ENCODE data around the gene HPGDS. TPM values are rescaled to one million over a fixed set of nuclear protein-coding genes. Genes with fewer than 3 reads are reported as not detected.

HPGDS gene
- polyA plus RNA-seq, 1 donor (not counting 4 experiments of a cell fraction or from before 2014, with no cell fraction given) = not detected

DNA sequence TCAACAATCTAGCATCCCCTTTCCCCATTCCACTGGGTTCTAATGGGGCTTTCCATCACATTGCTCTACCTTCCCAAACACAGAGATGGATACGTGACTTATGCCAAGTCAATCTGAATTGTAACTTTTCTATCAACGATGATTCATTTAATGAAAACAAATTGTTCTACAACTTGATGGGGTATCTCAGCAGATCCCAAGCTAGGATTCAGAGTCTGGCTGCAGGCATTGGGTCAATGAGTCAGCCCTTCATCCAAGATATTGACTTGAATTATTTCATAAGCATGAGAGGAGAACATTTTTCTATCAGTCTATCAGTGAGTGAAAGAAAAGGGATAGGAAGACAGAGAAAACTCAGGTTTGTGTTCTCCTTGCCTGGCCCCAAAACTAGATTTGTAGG, 15.0 kb upstream of the HPGDS start:
- H3K79me2 ChIP-seq (ENCODE audit: control insufficient read depth, insufficient read depth, low read length) = no peaks in the 10 kb centered on the region
- no peak overlapping the region for H3K4me3 ChIP-seq (ENCODE audit: control insufficient read depth in 2 of 3, extremely low read depth in 1 of 3, insufficient read depth in 2 of 3, low read depth in 1 of 3, low read length in 3 of 3)
- no peaks in the 10 kb centered on the region for H3K36me3 ChIP-seq (ENCODE audit: control insufficient read depth in 2 of 2, extremely low read depth in 1 of 2, insufficient read depth in 2 of 2, low read length in 2 of 2)
- no peaks in the 10 kb centered on the region for H3K9me3 ChIP-seq (ENCODE audit: control insufficient read depth, low read depth, low read length)
- H2AFZ ChIP-seq (ENCODE audit: control insufficient read depth, low read length) = no peak overlapping the region
- no peaks in the 10 kb centered on the region for H3K9me1 ChIP-seq (ENCODE audit: control insufficient read depth, extremely low read depth, insufficient read depth, low read length)
- DNase-seq (ENCODE audit: low read depth, low spot score) = no peak
- H3K27me3 ChIP-seq (ENCODE audit: control insufficient read depth, extremely low read depth, insufficient read depth, low read length) = no peaks in the 10 kb centered on the region
- dilution Hi-C loops (cut with MboI; ENCODE audit: extremely low pct_ligation_motif_present, low sequenced_read_pairs) = no loop called here
- no peaks in the 10 kb centered on the region for H3K4me1 ChIP-seq (ENCODE audit: control insufficient read depth, extremely low read depth, insufficient read depth, low read length)
- H4K20me1 ChIP-seq (ENCODE audit: control insufficient read depth, extremely low read depth, insufficient read depth, low read length) = no peaks in the 10 kb centered on the region
- no peak overlapping the region for H3K9ac ChIP-seq (ENCODE audit: control insufficient read depth, extremely low read depth, insufficient read depth, low read length)
- TF ChIP-seq CTCF (optimal IDR thresholded peaks at IDR 0.05 in 1 of 3, IDR thresholded peaks at IDR 0.05 in 1 of 3, conservative IDR thresholded peaks at IDR 0.05 in 1 of 3; ENCODE audit: extremely low read depth in 1 of 3, insufficient read depth in 2 of 3, low read length in 3 of 3) (no peak), EZH2 (IDR thresholded peaks at IDR 0.05; ENCODE audit: low read length) (no peak)
- H3K4me2 ChIP-seq (ENCODE audit: control insufficient read depth, extremely low read depth, insufficient read depth, low read depth, low read length) = no peak overlapping the region
- FAIRE-seq = no peak
- H3K27ac ChIP-seq (ENCODE audit: control insufficient read depth, insufficient read depth, low read length) = no peak overlapping the region

DNA sequence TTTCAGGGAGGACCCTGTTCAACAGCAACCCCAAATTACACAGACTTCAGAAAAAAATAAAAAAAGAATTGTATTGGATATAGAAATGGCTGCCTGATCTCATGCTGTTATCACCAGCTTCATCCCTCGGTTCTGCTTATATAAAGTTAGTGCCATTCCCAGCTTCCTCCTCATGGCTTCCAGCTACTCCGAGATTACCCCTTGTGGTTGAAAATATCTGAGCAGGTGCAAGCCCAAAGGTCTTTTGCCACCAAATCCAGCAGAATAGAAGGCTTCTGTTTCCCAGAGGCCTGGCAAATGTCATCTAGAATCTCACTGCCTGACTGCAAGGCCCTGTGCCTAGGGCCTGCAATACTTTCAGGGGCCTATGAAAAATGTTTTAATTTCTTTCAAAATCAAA, 13.8 kb upstream of the HPGDS start:
- TF ChIP-seq CTCF (optimal IDR thresholded peaks at IDR 0.05 in 1 of 3, IDR thresholded peaks at IDR 0.05 in 1 of 3, conservative IDR thresholded peaks at IDR 0.05 in 1 of 3; ENCODE audit: extremely low read depth in 1 of 3, insufficient read depth in 2 of 3, low read length in 3 of 3) (no peak), EZH2 (IDR thresholded peaks at IDR 0.05; ENCODE audit: low read length) (no peak)
- H3K9me3 ChIP-seq (ENCODE audit: control insufficient read depth, low read depth, low read length) = no peaks in the 10 kb centered on the region
- H3K4me3 ChIP-seq (ENCODE audit: control insufficient read depth in 2 of 3, extremely low read depth in 1 of 3, insufficient read depth in 2 of 3, low read depth in 1 of 3, low read length in 3 of 3) = no peak overlapping the region
- H3K4me2 ChIP-seq (ENCODE audit: control insufficient read depth, extremely low read depth, insufficient read depth, low read depth, low read length) = no peak overlapping the region
- no peaks in the 10 kb centered on the region for H3K79me2 ChIP-seq (ENCODE audit: control insufficient read depth, insufficient read depth, low read length)
- H3K9me1 ChIP-seq (ENCODE audit: control insufficient read depth, extremely low read depth, insufficient read depth, low read length) = no peaks in the 10 kb centered on the region
- H3K4me1 ChIP-seq (ENCODE audit: control insufficient read depth, extremely low read depth, insufficient read depth, low read length) = no peaks in the 10 kb centered on the region
- no peak for FAIRE-seq
- no peaks in the 10 kb centered on the region for H3K36me3 ChIP-seq (ENCODE audit: control insufficient read depth in 2 of 2, extremely low read depth in 1 of 2, insufficient read depth in 2 of 2, low read length in 2 of 2)
- H2AFZ ChIP-seq (ENCODE audit: control insufficient read depth, low read length) = no peak overlapping the region
- H3K27ac ChIP-seq (ENCODE audit: control insufficient read depth, insufficient read depth, low read length) = no peak overlapping the region
- no peak for DNase-seq (ENCODE audit: low read depth, low spot score)
- no peak overlapping the region for H3K9ac ChIP-seq (ENCODE audit: control insufficient read depth, extremely low read depth, insufficient read depth, low read length)
- no peaks in the 10 kb centered on the region for H4K20me1 ChIP-seq (ENCODE audit: control insufficient read depth, extremely low read depth, insufficient read depth, low read length)
- dilution Hi-C loops (cut with MboI; ENCODE audit: extremely low pct_ligation_motif_present, low sequenced_read_pairs) = no loop called here
- H3K27me3 ChIP-seq (ENCODE audit: control insufficient read depth, extremely low read depth, insufficient read depth, low read length) = peaks cover 4% of the 10 kb centered on the region

Measured in keratinocyte (primary cell).